KOPT-K1 (cell line): ENCODE data around the gene MYLK.
"Not testable (repeated sequence)": the region's sequence is repeated elsewhere in the genome, so short reads cannot be mapped to it uniquely, and the experiment has no call there.

ENCODE experiments used
- H3K27ac ChIP-seq: fragments of 200-600 bp; sonication (generic); 2 replicates; pipeline ENCODE4 v1.5.1; 2016; ENCODE audit warnings: antibody characterized with exemption, mild to moderate bottlenecking, low read depth, low read length; ENCODE audit not compliant: poor library complexity, severe bottlenecking
- H3K36me3 ChIP-seq: fragments of 200-600 bp; sonication (generic); 2 replicates; pipeline ENCODE4 v1.5.1; 2017; ENCODE audit warnings: antibody characterized with exemption, mild to moderate bottlenecking, low read length, moderate library complexity; ENCODE audit not compliant: insufficient read depth
- H3K9me3 ChIP-seq: fragments of 200-600 bp; sonication (generic); 2 replicates; pipeline ENCODE4 v1.5.1; 2017; ENCODE audit warnings: antibody characterized with exemption, low read length, mild to moderate bottlenecking; ENCODE audit not compliant: insufficient read depth, poor library complexity, severe bottlenecking

Gene MYLK

GRCh38 chr3:123751433-123751832 is 132.7 kb downstream of the MYLK start:
- no peaks in the 10 kb centered on the region for H3K36me3 ChIP-seq
- no peak overlapping the region for H3K27ac ChIP-seq
- H3K9me3 ChIP-seq, result no peaks in the 10 kb centered on the region

DNA sequence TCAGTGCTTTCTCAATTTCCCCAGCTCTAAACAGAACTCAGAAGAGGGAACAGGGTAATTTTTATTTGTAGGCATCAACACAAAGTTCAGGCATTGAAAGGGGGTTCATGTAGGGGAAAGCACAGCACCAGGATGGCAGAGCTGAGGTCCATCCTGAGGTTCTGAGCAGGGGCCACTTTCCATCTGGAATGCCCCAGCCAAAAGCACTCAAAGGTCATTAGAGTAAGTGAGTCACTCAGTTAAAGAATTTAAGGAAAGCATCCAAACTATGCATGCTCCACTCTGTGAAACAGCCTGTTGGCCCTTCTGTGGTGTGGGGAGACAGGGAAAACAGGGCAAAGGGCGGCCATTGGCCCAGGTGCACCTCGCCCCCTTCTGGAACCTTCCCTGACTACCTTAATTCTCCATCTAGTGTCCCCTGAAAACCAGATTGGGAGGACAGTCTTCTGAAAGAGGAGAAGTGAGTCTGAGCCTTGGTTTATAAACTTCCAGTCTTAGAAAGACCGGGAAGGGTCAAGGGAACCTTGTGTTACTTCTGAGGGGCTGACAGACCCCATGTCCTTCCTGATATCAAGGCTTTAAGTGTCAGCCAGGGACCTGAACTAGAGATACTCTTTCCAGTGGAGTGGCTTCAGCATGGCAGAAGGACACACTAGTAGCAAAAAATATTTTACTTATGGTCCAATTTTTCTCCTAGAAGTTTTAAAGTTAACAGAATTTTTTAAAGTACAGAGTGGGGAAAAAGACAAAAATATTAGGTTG is 133.3 kb downstream of the MYLK start:
- Histone ChIP-seq H3K9me3 (no peaks in the 10 kb centered on the region), H3K36me3 (no peaks in the 10 kb centered on the region), H3K27ac (no peak overlapping the region)

DNA sequence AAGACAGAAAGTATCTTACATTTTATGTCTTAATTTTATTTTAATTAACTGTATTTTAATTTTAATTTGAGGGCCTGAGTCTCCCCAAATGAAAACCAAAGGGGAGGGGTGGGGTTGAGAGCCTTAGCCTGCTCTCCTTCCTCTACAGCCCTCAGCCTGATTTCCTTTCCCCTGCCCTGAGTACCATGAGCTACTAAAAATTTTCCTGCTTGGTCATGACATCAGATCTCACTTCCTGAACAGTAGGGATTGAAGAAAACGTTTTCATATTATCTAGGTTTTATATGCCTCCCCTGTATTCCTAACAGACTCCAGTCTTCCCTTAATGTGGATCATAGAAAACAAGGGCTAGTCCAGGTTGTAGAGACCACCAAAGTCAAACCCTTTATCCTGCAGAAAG is 133.9 kb downstream of the MYLK start:
- Histone ChIP-seq H3K36me3 (no peaks in the 10 kb centered on the region), H3K9me3 (no peaks in the 10 kb centered on the region), H3K27ac (no peak overlapping the region)

DNA sequence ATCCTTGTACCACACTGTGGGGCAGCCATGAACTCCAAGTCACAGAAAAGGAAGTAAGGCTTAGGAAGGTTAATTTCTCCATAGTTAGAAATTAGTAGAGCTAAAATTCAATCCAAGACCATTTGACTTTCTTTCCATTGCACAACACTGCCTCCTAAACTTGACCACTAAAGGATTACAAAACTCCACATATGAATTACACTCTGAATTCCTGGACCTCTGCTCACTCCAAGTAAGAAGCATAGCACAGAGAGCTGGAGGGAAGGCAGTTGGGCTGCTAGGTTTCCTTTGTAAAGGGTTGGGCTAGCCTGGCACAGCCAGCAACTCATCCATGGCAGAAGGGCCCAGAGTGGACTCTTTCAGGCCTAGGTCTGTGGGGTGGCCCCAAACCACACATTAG is 134.4 kb downstream of the MYLK start:
- no peaks in the 10 kb centered on the region for H3K9me3 ChIP-seq
- H3K27ac ChIP-seq, result no peak overlapping the region
- no peaks in the 10 kb centered on the region for H3K36me3 ChIP-seq

DNA sequence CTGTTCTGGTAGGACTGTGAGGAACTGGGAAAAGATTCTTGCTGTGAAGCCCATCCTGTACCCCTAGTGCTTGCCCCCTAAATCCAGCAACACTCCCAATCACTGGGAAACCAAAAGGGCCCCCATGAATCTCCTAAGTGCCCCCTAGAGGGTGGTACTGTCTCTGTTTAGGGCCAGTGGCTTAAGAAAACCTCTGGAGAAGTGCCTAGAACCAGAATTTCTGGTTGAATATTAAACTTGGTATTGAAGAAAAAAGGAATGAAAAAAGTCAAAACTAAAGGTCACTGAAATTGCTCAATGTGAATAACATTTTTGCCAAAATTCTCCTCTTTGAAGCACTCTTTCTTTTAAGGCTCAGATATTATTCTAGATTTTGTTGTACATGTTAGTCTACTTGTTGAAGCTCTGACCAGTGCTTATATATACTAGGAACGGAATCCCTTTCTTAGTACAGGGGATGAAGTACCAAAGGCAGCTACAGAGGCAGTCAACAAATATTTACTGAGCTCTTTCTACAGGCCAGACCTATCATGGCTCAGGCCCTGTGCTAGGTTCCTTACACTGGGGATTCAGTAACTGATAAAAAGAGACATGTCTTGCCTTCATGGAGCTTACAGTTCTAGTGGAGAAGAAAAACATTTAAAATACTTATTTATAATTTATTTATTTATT is 138.8 kb downstream of the MYLK start:
- Histone ChIP-seq H3K36me3 (no peaks in the 10 kb centered on the region), H3K9me3 (no peaks in the 10 kb centered on the region), H3K27ac (no peak overlapping the region)

DNA sequence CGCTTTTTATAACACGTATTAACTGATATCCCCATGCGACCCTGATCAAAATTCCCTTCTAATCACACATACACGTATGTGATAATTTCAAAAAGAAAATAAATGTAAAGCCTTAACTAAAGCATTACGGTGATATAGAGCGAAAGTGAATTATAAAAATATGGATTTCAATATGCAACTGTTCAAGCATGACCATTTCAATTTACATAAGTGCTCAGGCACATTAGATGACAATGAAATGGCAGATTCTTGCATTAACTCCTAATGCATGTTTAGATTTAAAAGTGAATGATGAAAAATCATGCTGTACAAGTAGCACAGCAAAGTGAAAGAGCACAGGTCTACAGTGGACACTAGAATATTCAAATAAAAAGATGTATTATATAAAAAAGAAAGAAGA is 140.1 kb downstream of the MYLK start:
- Histone ChIP-seq H3K9me3 (no peaks in the 10 kb centered on the region), H3K36me3 (no peaks in the 10 kb centered on the region), H3K27ac (no peak overlapping the region)

- Histone ChIP-seq H3K36me3 (no peaks in the 10 kb centered on the region), H3K9me3 (no peaks in the 10 kb centered on the region), H3K27ac (no peak overlapping the region)
Measured at GRCh38 chr3:123743121-123743520, 141.0 kb downstream of the MYLK start.

GRCh38 chr3:123741041-123741511 is 143.1 kb downstream of the MYLK start:
- H3K27ac ChIP-seq, result no peak overlapping the region
- H3K36me3 ChIP-seq, result no peaks in the 10 kb centered on the region
- H3K9me3 ChIP-seq, result no peaks in the 10 kb centered on the region

- no peaks in the 10 kb centered on the region for H3K36me3 ChIP-seq
- no peaks in the 10 kb centered on the region for H3K9me3 ChIP-seq
- no peak overlapping the region for H3K27ac ChIP-seq
Measured at GRCh38 chr3:123740391-123740822, 143.7 kb downstream of the MYLK start.

- no peak overlapping the region for H3K27ac ChIP-seq
- no peaks in the 10 kb centered on the region for H3K9me3 ChIP-seq
- no peaks in the 10 kb centered on the region for H3K36me3 ChIP-seq
Measured at GRCh38 chr3:123739754-123740153, 144.4 kb downstream of the MYLK start.

- Histone ChIP-seq H3K9me3 (no peaks in the 10 kb centered on the region), H3K36me3 (no peaks in the 10 kb centered on the region), H3K27ac (no peak overlapping the region)
Measured at GRCh38 chr3:123739106-123739505, 145.0 kb downstream of the MYLK start.

GRCh38 chr3:123738522-123738921 is 145.6 kb downstream of the MYLK start:
- not testable (repeated sequence) for H3K27ac ChIP-seq, H3K36me3 ChIP-seq

DNA sequence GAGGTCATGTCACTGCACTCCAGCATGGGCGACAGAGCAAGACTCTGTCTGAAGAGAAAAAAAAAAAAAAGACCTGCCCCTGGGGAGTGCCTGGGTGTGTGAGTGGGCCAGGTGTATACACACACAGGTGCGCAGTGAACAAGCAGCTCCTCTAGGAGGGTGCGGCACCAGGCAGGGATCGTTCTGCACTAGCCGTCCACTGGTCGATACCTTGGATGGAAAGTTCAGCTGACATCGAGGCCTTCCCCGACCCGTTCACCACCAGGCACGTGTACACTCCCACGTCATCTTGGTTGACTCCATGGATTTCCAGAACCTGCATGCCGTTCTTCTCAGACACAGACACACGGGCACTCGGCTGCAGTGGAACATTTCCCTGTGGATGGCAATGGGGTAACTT is 147.0 kb downstream of the MYLK start:
- Histone ChIP-seq H3K36me3 (no peaks in the 10 kb centered on the region), H3K9me3 (no peaks in the 10 kb centered on the region), H3K27ac (no peak overlapping the region)

More at GRCh38 chr3:123738522-123738921, 145.6 kb downstream of the MYLK start:
- H3K9me3 ChIP-seq, result not testable (repeated sequence)

DNA sequence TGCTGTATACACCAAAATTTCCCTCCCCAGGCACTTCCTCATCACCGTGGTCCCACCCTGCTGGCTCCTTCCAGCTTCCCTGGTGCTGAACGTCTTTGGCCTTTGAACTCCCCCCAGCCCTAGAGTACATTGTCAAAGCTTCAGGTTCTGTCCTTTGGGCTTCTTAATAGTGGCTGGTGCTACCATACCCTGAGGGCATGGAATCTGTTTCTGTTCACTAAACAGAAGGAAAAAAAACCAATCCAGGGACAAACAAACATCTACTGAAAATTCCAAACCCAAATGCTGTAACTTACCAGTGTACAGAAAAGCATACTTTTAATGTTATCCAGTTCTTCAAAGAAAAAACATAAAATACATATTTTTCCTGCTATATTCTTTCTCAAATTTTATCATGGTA is 148.7 kb downstream of the MYLK start:
- H3K9me3 ChIP-seq, result no peaks in the 10 kb centered on the region
- no peaks in the 10 kb centered on the region for H3K36me3 ChIP-seq
- no peak overlapping the region for H3K27ac ChIP-seq

DNA sequence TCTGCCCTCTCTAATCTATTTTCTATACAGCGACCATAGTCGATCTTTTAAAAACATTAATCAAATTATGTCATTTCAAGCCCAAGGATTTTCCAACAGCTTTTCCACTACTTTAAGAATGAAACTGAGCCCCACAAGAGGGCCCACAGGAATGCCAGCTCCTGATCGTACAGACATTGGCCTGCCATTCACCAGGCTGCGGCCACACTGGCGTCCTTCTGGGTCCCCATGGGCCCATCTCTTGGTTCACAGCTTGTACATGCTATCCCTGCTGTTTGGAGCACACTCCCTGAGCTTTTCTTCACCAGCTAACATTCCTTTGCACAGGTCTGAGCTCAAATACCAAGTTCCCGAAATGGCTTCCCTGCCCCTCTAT is 149.6 kb downstream of the MYLK start:
- Histone ChIP-seq H3K9me3 (no peaks in the 10 kb centered on the region), H3K36me3 (no peaks in the 10 kb centered on the region), H3K27ac (no peak overlapping the region)
